HG03095 (cell line): ENCODE results near the gene VTI1A.
A peak's percentile ranks its signal among the peaks of the same experiment; 100 is the strongest.
"Not testable (repeated sequence)": the region's sequence is repeated elsewhere in the genome, so short reads cannot be mapped to it uniquely, and the experiment has no call there.

Source experiments
- ATAC-seq: cut with Tn5 transposase; IDR thresholded peaks from one replicate; pipeline ENCODE4 v1.9.1; 2021; ENCODE audit warnings: moderate library complexity; ENCODE audit not compliant: unreplicated experiment

Gene VTI1A

DNA sequence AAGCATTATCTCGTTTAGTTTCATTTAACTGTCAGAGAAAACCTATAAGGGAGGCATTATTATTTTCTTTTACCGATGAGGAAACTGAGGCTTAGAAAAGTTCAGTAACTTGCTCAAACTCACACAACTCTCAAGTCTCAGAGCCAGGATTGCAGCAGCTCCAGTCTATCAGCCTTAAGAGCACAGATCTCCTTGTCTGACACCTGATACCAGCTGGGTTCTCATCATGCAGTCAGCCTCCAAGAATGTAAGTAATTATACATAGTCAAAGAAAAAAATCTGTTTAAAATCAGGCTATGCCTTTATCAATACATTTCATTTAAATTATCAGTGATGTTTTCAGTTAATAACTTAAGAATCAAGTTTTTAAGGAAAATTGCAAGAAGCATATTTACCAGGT, 266.4 kb downstream of the VTI1A start:
- ATAC-seq = no peak

DNA sequence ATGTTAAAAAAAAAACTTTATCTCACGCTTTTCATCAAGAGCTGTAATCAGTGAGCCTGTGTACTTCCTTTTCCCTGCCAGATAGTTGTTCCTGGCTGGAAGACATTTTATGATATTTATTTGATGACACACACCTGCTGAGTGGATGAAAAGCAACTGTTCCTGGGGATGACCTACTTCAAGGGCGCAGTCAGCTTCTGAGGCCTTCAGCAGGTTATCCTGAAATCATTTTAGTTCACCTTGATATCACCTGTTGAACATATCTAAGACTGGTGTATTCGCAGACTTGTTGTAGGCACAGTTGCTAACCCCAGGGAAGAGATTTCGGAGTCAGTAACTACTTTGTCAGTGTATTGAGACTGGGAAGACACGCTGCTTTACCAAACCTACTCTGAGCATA, 268.6 kb downstream of the VTI1A start:
- ATAC-seq = no peak

DNA sequence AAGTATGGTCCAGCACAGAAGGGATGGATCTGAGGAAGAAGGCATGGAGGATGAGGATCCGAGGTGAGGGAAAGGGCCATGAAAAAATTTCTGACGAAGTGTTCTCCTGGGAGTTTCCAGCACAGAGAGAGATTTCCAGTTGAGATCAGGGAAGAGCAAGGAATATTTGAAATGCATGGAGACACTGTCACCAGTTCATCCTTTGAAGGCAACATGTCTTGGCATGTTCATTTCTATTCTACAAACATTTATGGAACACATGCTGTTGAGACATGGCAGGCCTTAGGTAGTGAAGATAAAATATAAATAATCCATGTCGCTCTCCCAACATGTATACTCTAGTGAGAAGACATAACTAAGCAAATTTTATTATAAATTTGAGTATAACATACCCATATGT, 269.1 kb downstream of the VTI1A start:
- ATAC-seq = no peak

DNA sequence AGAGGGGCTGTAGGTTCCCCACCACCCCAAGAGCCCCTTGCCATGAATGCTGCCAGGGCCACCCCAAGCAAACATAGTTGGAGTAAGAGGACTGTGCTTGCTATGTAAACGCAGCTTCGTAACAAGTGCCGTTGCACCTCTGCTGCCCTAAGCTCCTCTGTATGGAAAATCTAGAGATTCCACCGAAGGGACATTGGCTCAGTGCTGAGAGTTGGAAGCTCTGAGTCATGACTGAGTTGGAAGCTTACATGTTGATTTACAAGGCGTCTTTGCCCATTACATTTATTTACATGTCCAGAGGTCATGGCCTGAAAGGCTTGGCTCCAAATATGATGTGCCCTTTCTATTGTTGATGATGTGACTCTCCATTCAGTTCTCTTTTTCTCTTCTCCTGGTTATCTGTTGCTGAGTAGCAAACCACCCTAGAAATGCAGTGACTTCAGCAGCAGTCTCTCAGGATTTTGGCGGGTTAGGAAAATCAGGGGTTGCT, 270.0 kb downstream of the VTI1A start:
- ATAC-seq = no peak

DNA sequence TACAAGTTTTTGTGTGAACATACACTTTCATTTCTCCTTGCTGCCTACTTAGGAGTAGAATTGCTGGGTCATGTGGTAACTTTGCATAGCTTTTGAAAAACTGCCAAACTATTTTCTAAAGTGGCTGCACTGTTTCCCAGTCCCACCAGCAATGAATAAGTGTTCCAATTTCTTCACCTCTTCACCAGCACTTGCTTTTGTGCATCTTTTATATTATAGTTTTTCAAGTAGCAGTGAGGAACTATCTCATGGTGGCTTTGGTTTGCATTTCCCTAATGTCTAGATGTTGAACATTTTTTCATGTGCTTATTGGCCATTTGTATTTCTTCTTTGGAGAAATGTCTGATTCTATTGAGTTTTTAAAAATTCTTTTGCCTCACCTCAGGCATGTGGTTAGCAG, 273.2 kb downstream of the VTI1A start:
- no peak for ATAC-seq

DNA sequence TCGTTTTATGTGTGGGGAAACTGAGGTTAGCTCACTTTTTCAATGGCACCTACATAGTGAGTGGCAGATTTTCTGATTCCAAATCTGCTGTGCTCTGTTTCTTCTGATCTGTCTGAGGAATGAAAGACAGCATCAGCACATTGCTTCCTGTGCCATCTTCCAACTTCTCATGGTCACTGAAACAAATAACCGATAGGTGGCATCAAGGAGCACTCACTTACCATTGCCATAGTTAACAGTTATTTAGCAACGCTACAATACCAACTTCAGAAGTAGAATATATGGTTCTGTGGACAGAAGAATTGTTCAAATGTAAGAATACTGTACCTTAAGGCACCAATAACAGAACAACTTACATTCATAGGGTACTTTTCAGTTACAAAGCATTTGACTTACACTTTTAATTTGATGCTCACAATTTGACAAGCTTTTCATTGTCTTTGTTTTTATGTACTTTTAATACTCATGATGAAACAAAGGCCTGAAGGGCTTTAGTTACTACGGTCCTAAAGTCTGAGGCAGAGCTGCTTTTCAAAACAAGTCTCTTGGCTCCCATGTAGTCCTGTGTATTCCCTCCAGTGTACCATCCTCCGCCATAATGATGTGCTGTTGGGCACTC, 274.2 kb downstream of the VTI1A start:
- ATAC-seq = no peak

DNA sequence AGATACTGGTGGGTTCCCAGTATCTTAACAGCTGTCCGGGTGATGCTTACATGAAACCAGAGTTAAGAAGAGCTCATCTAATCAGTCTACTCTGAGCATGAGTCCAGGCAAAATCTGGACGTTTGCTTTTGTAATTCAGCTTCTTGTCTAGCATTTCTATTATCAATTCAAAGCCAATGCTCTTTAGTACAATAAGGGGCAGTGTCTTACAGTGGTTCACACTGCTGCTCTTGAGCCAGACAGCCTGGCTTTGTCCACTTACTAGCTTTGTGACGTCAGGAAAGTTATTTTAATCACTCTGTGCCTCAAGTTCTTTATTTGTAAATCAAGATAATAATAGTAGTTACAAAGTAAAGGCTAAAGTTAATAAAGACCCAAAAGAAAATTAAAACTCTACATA, 275.7 kb downstream of the VTI1A start:
- ATAC-seq = no peak

DNA sequence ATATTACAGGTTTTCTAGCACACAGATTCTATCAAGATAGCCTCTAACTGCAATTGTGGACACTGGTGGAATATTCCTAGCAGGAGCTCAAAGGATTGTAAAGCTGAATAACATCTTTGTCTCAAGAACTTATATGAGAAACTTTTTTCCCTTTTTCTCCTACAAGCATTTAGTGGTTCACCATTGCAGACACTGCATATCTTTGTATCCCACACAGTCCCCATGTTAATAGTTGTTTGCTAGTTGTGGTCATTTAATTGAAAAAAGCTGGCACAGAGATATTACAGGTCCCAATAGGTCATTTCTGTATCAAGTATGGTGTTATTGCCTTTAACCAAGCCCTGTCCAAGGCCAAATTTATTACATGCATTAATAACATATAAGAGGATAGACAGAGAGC, 276.9 kb downstream of the VTI1A start:
- ATAC-seq = no peak

DNA sequence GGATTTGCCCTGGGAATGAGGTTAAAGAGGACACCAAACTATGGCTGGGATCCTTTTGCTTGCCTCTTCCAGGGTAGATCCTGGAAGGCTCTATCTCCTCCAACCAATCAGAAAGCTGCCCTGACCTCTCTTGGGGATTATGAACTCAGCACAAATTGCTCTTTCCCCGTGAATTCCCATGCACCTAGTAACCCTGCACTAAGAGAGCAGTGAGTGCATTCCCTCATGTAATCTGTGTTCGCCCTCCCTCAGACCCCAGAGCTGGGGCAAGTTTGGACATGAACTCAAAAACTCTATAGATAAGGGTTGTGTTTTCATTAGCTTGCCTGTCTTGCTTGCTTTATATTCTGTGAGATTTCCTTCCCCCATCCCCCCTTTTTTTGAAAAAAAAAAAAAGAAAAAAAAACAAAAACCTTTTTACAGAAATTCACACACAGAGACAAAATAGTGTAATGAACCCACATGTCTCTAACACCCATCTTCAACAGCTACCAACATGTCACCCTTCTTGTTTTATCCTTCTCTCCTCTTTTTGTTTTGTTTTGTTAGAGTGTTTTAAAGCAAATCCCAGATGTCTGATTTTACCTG, 277.5 kb downstream of the VTI1A start:
- no peak for ATAC-seq

DNA sequence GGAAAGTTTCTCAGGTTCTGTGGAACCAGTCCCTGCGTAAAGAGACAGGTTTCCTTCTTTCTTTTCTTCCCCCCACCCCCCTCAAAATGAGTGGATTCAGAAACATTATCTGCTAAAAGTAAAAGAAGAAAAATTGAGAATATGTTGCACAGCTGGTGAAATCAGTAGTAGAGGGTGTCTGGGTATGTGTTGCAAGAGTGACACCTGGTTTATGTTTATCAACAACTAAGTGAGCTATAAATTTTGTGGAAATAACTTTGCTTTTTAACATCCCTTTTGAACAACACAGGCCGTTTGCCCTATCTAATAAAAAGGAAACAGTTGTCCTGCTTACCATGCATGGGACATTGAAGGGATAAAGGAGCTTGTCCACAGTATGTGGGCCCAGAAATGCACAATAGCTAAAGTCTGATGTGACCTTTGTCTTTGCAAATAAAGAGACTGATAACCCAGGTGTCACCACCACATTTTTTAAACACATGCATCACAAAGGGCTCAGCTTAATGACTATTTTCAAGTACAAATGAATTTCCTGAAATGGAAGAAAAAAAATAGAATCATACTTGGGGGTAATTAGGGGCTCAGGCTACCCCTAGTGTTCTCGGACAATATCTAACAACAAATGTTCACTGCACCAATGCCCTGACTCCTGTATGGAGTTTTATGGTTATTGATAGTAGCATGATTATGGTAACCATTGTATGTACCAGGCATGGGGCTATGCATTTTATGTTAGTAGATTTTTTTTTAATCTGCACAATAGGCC, 281.3 kb downstream of the VTI1A start:
- no peak for ATAC-seq

DNA sequence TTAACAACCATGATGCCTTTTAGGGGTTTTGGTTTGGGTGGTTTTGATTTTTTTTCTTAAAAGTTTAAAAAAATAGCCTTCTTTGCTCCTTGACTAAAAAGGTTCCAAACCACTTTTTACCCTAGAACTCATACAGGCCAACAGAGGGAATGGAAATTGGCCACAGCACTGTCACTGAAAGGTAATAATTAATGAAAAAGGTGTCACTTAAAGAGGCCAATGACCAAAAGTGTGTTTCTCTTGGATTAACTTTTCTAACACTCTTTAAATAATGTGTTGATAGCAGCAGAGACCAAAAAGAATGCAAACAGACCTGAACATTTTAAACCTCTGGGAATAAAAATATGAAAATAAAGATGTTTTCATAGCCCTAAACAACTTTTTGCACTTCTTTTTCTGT, 282.0 kb downstream of the VTI1A start:
- no peak for ATAC-seq

DNA sequence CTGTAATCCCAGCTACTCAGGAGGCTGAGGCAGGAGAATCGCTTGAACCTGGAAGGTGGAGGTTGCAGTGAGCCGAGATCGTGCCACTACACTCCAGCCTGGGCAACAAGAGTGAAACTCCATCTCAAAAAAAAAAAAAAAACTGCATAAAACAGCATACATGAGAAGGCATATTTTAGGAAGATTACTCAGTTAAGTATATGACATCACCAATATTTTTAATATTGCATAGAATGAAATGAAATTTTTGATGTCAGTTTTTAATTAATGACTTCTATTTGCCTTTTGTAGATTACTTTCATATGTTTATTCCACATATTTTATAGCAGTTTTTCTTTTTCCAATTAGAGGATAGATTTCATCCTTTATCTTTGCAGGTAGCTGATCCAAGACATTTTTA, 284.4 kb downstream of the VTI1A start:
- ATAC-seq = not testable (repeated sequence)

DNA sequence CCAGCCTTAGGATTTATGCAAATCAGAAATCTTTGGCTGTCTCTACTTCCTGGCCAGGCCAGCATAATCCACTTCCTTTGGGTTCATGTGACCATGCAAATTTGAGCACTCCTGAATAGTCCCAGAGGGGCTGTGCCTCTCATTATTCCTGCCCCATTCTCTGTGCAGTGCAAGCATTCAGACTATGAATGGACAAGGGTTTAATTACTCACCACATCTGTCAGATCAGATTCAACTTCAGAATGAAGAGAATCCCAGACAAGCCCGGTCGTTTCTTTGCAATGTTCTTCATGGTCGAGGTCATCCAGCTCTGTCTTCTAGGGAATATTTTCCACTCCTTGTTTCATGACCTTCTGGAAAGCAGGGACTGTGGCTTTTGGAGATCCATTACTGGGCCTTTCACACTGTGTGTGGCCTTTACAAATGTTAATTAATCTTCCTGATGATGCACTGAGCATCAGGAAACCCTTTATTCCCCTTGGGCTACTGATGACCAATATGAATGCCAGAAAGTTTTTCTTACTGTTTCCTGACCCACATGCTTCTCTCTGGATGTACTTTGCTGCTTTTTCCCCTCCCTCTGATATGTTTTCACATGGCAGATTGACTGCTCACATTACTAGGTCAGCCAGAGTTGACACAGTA, 285.4 kb downstream of the VTI1A start:
- peak; percentile 51 for ATAC-seq

DNA sequence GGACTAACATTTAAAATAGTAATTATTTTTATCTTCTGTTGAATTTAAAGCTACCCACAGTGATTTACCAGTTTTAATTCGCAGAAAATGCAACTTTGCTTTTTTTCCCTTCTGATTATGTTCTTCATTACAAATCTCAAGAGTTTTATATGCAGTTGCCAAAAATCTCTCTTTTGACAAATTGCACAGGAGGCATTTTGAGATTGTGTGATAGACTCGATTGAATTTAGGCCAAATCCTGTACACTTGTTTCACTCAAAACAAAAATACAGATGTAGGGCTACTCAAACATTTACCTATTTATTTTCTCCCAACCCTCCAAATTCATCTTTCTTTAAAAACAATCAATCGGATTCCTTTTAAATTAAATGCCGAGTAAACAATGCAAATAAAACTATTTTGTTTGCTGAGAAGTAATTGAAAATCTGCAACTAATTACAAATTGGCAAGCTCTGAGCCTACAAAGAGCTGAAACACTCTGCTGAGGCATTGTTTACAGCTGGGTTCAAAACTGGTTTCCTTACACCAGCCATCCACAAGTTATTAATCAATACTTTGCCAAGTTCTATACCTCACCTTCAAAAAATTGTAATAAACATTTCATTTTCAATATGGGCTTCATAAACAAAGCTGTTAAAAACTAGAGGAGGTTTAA, 288.2 kb downstream of the VTI1A start:
- no peak for ATAC-seq

DNA sequence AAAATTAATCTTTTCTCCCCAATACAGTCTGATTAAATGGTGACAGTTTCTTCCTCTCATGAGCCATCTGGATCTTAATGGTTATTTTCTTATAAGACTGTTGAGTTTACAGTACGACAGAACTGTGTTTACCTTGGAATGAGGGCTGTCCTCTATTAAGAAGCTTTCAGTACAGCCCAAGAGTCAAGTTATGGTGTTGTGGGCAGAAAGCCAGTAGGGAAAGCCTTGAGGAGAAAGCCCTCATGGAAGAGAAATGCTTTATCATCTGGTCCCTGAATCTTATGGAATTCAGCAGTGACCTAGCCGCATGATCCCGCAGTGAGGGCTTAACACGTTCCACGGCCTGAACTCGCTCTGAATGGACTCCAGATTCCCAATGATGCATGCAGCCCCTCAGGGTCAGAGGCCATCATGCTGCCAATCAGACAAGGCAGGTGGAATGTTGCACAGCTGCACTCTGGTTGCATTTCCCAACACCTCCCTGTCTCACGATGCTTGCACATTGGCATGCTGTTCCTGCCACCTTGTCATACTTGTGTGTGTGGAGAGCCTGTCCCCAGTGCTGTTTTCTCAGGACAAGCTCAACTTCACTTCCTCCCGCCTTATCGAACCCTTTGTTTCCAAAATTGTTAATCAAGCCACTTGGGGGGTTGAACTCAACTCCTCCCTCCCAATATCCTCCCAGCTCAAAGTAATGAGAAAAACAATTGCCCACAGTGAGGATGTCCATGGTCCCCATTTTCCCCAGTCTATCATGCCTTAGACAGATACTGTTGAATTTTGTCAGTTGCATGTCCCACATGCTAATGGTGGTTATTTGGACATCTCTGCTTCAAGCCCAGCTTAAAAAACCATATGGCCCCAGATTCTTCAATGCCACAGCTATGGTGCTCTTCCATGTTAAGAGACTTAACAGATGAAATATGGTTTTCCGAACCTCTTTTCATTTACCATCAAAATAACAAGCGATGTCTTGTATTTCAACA, 291.9 kb downstream of the VTI1A start:
- no peak for ATAC-seq

DNA sequence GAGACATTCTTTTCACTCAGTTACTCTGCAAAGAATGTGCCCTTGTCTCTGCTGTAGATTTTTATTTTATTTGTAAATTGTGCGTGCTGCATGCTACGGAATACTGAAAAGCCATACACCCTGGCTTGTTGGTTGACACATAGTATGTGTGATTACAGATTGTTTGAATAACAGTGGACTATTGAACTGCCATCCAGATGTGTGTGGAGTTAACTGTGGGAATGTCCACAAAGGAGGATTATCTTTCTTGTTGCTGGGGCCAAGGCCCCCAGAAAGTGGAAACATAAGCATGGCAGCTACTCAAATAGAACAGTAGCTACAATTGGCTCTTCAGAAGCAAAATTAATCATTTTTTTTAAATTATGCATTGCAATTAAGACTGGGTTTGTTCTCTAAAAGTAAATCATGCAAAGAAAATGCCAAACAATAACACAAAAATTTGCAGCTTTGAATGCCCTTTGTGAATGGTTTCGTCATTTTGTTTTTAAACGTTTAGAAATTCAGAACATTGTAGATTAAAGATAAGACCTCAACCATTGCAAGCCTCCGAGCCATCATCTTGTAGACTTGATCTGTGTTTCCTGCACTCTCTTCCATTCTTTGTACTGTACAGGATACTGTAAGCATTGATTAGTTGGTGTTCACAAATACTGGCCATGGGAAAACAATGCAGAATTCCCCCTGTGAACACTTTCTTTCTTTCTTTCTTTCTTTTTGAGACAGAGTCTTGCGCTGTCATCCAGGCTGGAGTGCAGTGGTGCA, 292.8 kb downstream of the VTI1A start:
- ATAC-seq = no peak

DNA sequence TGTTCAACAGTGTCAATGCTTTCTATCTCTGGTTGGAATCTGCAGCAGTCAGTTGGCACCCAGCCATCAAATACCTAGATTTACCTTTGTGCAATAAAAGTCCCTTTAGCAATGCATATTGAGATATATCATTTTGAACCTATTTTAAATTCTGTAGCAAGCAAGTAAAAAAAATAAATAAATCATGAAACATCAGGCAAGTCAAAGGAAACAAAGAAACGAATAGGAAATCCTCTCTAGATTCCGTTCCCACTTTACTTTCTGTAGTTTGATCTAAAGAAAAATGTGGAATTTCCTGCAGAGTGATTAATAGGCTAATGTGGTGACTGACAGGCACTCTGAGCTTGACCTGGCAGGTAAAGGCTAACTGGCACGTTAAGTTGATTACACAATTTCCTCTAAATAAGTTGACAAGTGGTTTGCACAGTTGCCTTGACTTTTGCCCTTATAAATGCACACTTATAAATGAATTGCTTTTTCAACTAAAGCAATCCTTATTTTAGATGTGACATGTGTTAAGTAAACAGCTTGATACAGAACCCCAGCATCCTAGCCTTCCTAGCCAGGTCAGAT, 294.9 kb downstream of the VTI1A start:
- ATAC-seq = no peak

DNA sequence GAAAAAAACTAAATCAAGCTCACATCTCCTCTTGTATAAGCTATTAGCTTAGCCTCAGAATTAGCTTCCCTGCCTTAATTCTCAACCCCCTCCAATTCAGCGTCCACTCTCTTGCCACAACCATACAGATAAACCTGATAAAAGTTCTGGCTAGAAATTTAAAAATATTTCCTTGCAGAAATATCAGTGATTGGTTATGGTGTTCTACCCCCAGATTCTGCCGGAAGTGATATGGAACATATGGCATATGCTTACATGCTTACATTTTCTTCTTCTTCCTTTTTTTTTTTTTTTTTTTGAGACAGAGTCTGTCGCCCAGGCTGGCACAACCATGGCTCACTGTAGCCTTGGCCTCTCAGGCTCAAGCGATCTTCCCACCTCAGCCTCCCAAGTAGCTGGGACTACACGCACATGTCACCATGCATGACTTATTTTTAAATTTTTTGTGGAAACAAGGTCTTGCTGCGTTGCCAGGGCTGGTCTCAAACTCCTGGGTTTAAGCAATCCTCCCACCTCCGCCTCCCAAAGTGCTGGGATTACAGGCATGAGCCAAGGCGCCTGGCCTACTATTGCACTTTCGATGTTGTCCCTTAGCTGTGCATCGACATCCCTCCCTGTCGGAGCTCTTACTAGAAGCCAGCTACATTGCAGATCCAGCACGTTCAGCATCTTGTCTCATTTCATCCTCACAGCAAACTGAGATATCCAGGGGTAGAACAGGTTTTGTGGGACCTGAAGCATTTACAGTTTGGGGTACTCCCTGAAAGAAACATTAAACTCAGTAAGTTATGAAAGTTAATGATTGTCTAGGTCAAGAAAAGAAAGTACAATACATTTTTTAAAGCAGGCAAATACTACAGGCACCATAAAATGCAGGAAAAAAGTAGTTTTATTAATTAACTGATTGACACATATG, 297.4 kb downstream of the VTI1A start:
- no peak for ATAC-seq
